Spleen (tissue), 7 donors: ENCODE results near the gene MSI1.

ENCODE experiments used
- CTCF ChIP-seq, 11 experiments: fragments of 200-600 bp in 7 of 11; fragments of 450-650 bp in 4 of 11; sonication (generic) in 4 of 11; IDR thresholded peaks in 8 of 11; conservative IDR thresholded peaks in 3 of 11; 1 replicate in 7 of 11; 2 replicates in 4 of 11; pipeline versions ENCODE4 v1.4.0 to v1.8.0; 2016 to 2021; ENCODE audit warnings: antibody characterized with exemption in 11 of 11, inconsistent platforms in 4 of 11, mild to moderate bottlenecking in 1 of 11
- POLR2A ChIP-seq, 3 donors: fragments of 450-650 bp; IDR thresholded peaks; one replicate each; pipeline ENCODE4 v1.5.1; 2017; ENCODE audit warnings: antibody characterized with exemption in 3 of 3, mild to moderate bottlenecking in 1 of 3
- donor health status: DM: no; HTN: no; CAD: no; lungs with moderate emphysema.
- donor health status: DM: no; HTN: no; CAD: no.
- donor health status: DM: no; HTN: no; CAD: no.

DNA sequence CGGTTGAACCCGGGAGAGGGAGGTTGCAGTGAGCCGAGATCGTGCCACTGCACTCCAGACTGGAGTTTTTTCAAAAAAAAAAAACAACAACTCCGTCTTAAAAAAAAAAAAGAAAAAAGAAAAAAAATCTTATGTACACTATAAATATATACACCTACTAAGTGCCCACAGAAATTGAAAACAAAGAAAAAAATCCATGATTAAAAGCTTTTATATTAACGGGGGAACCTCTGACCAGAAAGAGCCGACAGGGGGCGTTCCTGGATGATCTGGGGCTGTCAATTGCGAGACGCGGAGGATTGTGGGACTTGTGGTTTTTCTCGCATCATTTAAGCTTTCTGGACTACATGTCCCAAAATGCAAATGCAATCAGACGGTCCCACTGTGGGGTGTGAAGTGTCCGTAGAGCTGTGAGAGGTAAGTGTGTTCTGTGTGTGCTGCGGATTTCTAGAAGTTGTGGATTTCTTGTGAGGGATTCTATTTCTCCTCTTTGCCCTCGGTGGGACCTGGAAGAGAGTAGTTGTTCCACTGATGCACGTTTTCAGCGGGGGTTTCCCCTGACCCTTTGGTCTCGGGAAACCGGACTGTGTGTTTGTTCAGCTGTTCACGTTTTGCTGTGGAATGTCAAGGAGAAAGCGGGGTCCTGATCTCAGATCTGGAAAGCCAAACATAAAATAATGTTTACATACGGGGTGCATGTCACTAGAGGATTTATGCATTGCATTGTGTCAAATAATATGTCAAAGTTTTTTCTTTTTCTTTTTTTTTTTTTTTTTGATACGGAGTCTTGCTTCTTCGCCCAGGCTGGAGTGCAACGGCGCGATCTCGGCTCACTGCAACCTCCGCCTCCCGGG is 66.8 kb downstream of the MSI1 start, which contains the start of gene SIRT4:
- TF ChIP-seq POLR2A (IDR thresholded peaks at IDR 0.05): peak in 1 of 3 donors; percentile 8
- peak; percentile 17 to 85 (median 83) for TF ChIP-seq CTCF (IDR thresholded peaks at IDR 0.05 in 8 of 11, conservative IDR thresholded peaks at IDR 0.05 in 3 of 11)
